Cerebellar cortex (tissue), 1 donor: ENCODE results near the gene MXD1.

ENCODE experiments used
- DNase-seq: peaks from one replicate; pipeline ENCODE4 v3.0.0-alpha.2; 2015; ENCODE audit warnings: low spot score

Gene MXD1

GRCh38 chr2:69979902-69980807 lies 65.2 kb downstream of the MXD1 start:
- no peak for DNase-seq

- DNase-seq = no peak
Observed at GRCh38 chr2:69983392-69983966, 68.6 kb downstream of the MXD1 start.

- no peak for DNase-seq
Observed at GRCh38 chr2:69985216-69985615, 70.3 kb downstream of the MXD1 start.

GRCh38 chr2:69985688-69986087 lies 70.8 kb downstream of the MXD1 start:
- DNase-seq = no peak

GRCh38 chr2:69986691-69987090 lies 71.8 kb downstream of the MXD1 start:
- DNase-seq = no peak

- no peak for DNase-seq
Observed at GRCh38 chr2:69988086-69988635, 73.3 kb downstream of the MXD1 start.

GRCh38 chr2:69989009-69989408 lies 74.1 kb downstream of the MXD1 start:
- DNase-seq = no peak

- no peak for DNase-seq
Observed at GRCh38 chr2:69989441-69990105, 74.7 kb downstream of the MXD1 start.
